Measurements from ENCODE around the gene IDH3B.

DNA sequence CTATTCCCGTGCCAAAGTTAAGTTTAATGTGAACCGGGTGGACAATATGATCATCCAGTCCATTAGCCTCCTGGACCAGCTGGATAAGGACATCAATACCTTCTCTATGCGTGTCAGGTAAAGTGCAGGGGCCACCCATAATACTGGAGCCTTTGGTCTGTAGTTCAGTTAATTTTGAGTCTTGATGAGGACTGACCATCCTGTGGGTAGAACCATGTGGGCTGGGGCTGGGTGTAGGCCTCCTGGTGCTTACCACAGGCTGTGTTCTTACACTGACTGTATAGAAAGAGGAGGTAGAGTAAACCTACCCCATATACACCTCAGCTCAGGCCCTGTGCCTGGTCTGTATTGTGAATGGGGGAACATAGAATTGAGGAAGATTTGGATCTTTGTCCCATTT lies 9.2 kb downstream of the IDH3B start:
- no peak for TF ChIP-seq EZH2phosphoT487 (IDR thresholded peaks at IDR 0.05; ENCODE audit: low read depth, severe bottlenecking, unreplicated experiment)
- TF ChIP-seq, protein P1, sequence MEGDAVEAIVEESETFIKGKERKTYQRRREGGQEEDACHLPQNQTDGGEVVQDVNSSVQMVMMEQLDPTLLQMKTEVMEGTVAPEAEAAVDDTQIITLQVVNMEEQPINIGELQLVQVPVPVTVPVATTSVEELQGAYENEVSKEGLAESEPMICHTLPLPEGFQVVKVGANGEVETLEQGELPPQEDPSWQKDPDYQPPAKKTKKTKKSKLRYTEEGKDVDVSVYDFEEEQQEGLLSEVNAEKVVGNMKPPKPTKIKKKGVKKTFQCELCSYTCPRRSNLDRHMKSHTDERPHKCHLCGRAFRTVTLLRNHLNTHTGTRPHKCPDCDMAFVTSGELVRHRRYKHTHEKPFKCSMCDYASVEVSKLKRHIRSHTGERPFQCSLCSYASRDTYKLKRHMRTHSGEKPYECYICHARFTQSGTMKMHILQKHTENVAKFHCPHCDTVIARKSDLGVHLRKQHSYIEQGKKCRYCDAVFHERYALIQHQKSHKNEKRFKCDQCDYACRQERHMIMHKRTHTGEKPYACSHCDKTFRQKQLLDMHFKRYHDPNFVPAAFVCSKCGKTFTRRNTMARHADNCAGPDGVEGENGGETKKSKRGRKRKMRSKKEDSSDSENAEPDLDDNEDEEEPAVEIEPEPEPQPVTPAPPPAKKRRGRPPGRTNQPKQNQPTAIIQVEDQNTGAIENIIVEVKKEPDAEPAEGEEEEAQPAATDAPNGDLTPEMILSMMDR (IDR thresholded peaks at IDR 0.05; ENCODE audit: poor library complexity) = no peak
- no peak for TF ChIP-seq EZH2 (IDR thresholded peaks at IDR 0.05; ENCODE audit: borderline replicate concordance)

Measured in hepatocyte (in vitro differentiated cells).